GM21360 (cell line): ENCODE data around the gene SDC1.

Experiments
- ATAC-seq: cut with Tn5 transposase; IDR thresholded peaks from one replicate; pipeline ENCODE4 v1.9.1; 2021; ENCODE audit warnings: mild to moderate bottlenecking, moderate library complexity; ENCODE audit not compliant: unreplicated experiment

SDC1 gene

GRCh38 chr2:20186855-20187187 lies 38.1 kb downstream of the SDC1 start:
- ATAC-seq = no peak

- ATAC-seq = no peak
These were observed 38.7 kb downstream of the SDC1 start for GRCh38 chr2:20186078-20186854.

GRCh38 chr2:20185176-20186022 lies 39.5 kb downstream of the SDC1 start:
- ATAC-seq = no peak

GRCh38 chr2:20184067-20184938 lies 40.6 kb downstream of the SDC1 start:
- ATAC-seq = no peak

- no peak for ATAC-seq
These were observed 41.6 kb downstream of the SDC1 start for GRCh38 chr2:20183373-20183772.

- no peak for ATAC-seq
These were observed 42.5 kb downstream of the SDC1 start for GRCh38 chr2:20182241-20182931.

- no peak for ATAC-seq
These were observed 43.2 kb downstream of the SDC1 start for GRCh38 chr2:20181761-20182160.

- no peak for ATAC-seq
These were observed 44.0 kb downstream of the SDC1 start for GRCh38 chr2:20180676-20181648.

GRCh38 chr2:20179755-20180594 lies 45.0 kb downstream of the SDC1 start:
- ATAC-seq = no peak

GRCh38 chr2:20179466-20179754 lies 45.5 kb downstream of the SDC1 start:
- ATAC-seq = no peak

GRCh38 chr2:20178666-20179465 lies 46.1 kb downstream of the SDC1 start:
- no peak for ATAC-seq

GRCh38 chr2:20178249-20178607 lies 46.7 kb downstream of the SDC1 start:
- ATAC-seq = no peak

- ATAC-seq = no peak
These were observed 47.2 kb downstream of the SDC1 start for GRCh38 chr2:20177556-20178248.

- ATAC-seq = no peak
These were observed 48.2 kb downstream of the SDC1 start for GRCh38 chr2:20176760-20177159.

GRCh38 chr2:20175931-20176330 lies 49.0 kb downstream of the SDC1 start:
- no peak for ATAC-seq

GRCh38 chr2:20175267-20175666 lies 49.7 kb downstream of the SDC1 start:
- no peak for ATAC-seq

- no peak for ATAC-seq
These were observed 50.5 kb downstream of the SDC1 start for GRCh38 chr2:20174410-20174809.
